ENCODE data around the gene BCAM.
A peak's percentile ranks its signal among the peaks of the same experiment; 100 is the strongest.

DNA sequence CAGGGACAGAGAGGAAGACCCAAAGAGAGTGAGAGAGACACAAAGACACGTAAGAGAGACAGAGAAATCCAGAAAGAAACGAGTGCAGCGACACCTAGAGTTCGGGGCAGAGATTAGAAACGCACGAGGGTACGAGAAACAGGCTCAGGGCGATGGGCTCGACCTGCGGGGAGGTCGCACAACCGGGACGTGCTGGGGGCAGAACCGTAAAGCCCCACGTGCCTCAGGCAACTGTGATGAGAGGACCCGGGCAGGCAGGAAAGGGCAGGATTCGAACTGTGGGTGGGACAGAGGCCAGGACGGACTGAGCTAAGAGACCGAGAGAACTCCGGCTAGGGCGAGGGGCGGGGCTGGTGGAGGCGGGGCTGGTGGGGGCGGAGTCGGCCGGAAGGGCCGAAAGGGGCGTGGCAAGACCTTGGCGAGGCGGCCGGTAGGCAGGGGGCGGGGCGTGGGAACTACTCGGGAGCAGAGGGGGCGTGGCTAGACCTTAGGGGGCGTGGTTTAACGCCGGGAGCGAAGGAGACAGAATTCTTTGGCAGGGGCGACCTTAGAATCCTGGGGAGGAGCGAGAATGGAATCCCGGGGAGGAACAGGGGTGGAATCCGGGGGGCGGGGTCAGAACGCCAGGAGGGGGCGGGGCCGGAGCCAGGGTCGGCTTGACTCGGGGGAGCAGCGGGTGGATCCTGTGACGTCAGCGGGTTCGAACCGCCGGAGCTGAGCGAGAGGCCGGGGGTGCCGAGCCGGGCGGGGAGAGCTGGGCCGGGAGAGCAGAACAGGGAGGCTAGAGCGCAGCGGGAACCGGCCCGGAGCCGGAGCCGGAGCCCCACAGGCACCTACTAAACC is 36.9 kb downstream of the BCAM start, which contains the start of gene NECTIN2:
- TF ChIP-seq POLR2A (IDR thresholded peaks at IDR 0.05) (peak; percentile 84), CTCF (IDR thresholded peaks at IDR 0.05) (peak; percentile 76 to 94 (median 94))
